HG03378 (cell line): Measurements from ENCODE around the gene XCR1.
"Not testable (repeated sequence)": the region's sequence is repeated elsewhere in the genome, so short reads cannot be mapped to it uniquely, and the experiment has no call there.

Experiments
- ATAC-seq: cut with Tn5 transposase; IDR thresholded peaks from one replicate; pipeline ENCODE4 v1.9.1; 2021; ENCODE audit warnings: mild to moderate bottlenecking, moderate library complexity; ENCODE audit not compliant: unreplicated experiment

XCR1 gene

DNA sequence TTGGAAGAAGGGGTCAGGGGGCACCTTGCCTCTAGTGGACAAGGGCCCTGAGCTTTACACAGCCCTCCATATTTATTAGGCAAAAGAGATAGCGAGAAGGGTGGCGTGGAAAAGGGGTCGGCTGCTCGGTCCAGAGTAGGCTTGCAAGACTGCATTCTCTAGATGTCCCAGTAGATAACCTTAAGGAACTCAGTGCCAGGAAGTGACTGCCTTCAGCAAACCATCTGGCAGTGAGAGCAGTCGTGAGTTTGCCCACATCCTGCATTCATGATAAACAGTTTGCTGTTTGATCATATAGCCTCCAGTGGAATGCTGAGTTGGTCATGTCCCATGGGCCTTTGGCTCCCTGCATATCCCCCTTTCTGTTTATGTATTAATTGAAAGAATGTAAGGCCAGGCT, 18.9 kb upstream of the XCR1 start:
- not testable (repeated sequence) for ATAC-seq

DNA sequence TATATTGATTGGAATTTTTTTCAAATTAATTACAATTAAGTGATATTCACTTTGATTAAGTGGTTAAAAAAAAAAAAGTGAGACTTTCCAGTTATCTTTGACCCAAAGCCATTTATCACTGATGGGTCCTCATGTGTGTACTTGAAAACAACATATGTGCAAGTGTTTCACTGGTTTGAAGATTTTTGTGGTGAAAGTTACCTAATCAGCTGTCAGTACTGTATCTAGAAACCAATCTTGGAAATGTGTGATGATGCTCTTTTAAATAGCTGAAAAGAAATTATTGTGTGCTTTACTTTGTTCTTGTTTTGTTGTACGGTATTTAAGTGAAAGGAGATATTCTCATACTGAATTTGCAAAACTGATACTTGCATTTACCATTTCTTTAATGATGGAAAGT, 11.6 kb upstream of the XCR1 start:
- ATAC-seq = no peak

DNA sequence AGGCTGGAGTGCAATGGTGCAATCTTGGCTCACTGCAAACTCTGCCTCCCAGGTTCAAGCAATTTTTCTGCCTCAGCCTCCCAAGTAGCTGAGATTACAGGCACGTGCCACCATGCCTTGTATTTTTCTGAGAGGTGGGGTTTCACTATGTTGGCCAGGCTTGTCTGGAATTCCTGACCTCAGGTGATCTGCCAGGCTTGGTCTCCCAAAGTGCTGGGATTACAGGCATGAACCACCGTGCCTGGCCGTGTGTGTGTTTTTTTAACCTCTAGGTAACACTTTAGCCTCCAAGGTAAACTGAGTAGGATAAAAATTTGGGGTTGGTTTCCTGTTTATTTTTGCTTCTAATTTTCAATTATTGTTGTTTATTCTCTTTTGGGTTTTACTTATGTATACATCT, 10.8 kb upstream of the XCR1 start:
- ATAC-seq = not testable (repeated sequence)

DNA sequence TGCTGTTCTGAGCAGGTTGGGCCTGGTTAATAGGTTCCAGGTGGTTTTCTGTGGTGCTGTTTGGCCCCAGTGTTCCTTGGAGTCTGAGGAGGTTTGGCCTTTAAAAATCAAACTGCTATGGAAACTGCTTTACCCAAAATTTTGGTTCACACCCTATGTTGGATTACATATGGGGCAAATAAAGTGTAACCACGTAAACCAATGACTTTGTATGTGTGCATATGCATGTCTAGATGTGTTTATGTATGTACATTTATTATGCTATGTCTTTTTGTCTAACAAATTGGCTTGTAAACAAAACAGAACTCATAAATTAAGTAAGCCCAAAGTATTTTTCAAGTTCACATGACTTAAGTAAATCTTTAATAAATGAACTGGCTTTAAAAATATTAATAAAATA, 8.9 kb upstream of the XCR1 start:
- ATAC-seq = no peak

DNA sequence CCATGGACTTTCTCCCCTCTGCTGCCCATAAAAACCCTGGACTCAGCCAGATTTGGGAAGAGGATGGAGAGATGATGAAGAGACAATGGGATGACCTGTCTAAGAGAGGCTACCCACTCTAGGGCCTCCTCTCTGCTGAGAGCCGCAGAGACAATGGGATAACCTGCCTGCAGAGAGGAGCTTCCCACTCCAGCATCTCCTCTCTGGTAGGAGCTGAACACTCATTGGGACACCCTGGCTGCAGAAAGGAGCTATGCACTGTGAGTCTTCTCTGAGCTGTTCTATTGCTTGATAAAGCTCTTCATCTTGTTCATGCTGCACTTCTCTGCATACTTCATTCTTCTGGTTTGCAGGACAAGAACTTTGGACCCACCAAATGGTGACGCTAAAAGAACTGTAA, 4.5 kb upstream of the XCR1 start:
- no peak for ATAC-seq

DNA sequence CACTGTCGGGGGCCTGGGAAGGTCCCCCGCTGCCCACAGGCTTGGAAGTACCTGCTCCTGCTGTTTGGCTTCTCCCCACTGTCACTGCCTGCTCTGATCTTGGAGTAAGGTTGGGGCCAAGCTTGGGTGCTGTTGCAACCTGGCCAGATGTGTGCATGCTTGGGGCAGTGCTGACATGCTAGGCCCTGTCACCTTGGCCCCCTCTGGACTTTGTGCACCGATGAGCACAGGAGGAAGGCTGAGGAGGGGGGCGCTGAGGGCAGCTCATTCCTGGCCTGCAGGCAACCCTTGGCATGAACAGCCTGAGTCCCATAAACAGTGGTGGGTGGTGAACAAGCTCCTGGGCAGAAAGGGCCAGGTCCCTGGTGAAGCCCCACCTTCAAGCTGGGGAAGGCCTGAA, 4.0 kb upstream of the XCR1 start:
- no peak for ATAC-seq

DNA sequence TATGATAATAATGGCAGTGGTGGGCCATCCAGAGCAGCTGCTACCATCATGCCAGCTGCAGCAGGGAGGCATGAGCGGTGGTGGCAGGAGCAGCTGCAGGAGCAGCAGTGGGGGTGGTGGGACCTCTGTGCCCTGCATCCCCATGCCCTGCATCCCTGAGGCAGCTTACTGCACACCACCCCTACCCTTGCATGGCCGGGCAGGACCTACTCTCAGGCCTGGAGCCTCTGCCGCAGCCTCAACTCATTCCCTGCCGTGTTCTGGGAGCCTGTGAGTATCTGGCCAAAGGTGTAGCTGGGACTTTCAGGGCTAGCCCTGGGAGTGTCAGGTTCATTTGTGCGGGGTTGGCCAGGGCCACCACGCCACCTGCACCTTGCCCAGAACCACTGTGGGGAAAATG, 3.3 kb upstream of the XCR1 start:
- ATAC-seq = no peak

DNA sequence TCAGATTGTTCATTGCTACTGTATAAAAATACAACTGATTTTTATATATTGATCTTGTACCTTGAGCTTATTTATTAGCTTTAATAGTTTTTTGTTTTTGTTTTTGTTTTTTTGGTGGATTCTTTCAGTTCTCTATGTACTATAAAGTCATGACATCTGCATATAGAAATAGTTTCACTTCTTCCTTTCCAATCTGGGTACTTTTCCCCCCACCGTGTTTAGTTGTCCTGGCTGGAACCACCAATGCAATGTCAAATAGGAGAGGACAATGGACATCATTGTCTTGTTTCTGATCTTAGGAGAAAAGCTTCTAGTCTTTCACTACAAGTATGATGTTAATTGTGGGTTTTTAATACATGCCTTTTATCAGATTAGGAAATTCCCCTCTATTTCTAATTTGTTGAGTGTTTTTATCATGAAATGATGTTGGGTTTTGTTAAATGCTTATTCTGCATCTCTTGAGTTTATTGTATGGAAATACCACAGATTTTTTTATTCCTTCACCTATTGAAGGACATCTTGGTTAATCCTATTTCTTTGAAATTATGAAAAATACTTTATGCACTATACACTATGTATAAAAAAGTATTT, 2.8 kb upstream of the XCR1 start:
- ATAC-seq = no peak

DNA sequence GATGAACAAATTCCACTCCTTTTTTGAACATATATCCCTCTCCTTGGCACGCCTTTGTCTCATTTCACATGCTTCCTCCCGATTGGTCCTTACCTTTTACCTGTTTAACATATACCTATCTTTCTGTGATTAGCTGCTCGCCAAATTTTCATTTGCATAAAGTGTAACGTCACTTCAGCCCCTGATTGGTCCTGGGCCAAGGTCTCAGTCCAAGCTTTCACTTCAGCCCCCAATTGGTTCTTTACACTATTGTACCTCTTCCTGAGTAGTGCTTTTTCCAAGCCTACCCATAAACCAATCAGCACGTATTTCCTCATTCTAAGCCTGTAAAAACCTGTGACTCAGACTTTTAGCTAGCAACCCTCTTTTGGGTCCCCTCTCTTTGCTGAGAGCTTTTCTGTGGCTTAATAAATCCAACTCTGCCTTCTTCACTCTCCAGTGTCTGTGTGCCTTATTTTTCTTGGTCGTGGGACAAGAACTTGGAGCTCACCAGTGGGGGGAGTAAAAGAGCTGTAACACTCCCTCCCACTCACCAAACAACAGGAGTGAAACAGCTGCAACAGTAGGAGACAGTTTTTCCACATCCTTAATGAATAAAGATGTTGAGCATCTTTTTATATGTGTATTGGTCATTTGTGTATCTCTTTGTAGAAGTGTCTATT, 584 bp upstream of the XCR1 start:
- ATAC-seq = no peak

DNA sequence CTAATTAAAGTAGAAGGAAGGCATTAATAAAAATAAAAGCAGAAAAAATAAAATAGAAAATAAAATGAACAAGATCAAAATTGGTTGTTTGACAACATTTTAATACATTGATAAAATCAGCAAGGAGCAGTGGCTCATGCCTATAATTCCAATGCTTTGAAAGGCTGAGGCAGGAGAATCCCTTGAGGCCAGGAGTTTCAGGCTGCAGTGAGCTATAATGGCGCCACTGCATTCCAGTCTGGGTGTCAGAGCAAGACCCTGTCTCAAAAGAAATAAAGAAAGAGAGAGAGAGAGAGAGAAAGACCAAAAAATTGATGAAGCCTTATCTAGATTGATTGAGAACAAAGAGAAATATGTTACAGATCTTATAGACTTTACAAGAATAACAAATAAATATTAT, 2.1 kb downstream of the XCR1 start:
- no peak for ATAC-seq

DNA sequence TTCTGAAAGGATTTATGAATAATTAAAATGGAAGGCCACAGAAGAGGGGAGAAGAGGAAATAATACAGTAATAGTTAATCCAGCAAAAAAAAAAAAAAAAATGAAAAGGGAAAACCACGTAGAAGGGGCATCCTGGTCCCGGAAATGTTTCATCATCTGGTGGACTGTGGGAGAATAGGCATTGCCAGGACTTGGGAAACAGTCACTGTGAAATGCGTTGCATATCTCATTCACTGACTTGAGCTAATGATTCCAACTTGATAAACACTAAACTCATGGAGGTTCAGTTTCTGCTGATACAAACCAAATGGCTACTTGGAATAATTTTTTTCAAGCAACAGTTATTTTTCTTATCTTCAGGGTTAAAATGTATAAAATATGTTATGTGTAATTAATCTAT, 3.2 kb downstream of the XCR1 start:
- no peak for ATAC-seq

DNA sequence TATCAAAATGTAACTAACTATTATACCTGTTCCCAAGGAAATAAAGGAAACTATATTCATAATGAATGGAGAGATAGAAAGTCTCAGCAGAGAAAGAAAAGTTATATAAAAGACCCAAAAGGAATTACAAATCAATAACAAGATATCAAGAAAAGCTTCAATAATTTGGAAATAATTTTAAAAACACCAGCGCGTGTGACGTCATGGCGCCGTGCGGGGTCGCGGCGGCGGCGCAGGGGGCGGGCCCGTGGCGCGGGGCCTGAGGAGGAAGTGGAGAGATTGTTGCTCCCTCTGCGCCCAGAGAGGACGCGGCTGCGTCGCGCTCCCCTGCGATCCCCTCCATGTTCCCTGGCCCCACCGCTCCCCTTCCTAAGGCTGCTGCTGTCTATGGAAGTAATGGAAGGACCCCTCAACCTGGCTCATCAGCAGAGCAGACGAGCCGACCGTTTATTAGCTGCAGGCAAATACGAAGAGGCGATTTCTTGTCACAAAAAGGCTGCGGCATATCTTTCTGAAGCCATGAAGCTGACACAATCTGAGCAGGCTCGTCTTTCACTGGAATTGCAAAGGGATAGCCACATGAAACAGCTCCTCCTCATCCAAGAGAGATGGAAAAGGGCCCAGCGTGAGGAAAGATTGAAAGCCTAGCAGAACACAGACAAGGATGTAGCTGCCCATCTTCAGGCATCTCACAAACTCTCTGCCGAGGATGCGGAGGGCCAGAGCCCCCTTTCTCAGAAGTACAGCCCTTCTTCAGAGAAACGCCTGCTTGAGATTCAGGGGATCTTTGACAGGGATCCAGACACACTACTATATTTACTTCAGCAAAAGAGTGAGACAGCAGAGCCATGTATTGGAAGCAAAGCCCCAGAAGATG, 4.1 kb downstream of the XCR1 start:
- no peak for ATAC-seq

DNA sequence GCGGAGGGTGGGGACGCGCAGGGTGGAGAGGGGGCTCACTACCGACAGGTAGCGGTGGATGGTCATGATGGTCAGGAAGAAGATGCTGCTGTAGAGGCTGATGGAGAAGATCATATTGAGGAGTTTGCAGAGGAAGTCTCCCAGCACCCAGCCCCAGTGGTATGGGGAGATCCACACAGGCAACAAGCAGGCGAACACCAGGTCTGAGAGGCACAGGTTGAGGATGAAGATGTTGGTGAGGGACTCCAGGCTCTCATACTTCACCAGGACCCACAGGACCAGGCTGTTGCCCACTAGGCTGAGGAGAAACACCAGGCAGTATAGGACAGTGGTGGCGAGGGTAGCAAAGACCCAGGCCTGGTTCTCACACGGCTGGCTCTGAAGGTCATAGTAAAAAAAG, 5.8 kb downstream of the XCR1 start:
- no peak for ATAC-seq

DNA sequence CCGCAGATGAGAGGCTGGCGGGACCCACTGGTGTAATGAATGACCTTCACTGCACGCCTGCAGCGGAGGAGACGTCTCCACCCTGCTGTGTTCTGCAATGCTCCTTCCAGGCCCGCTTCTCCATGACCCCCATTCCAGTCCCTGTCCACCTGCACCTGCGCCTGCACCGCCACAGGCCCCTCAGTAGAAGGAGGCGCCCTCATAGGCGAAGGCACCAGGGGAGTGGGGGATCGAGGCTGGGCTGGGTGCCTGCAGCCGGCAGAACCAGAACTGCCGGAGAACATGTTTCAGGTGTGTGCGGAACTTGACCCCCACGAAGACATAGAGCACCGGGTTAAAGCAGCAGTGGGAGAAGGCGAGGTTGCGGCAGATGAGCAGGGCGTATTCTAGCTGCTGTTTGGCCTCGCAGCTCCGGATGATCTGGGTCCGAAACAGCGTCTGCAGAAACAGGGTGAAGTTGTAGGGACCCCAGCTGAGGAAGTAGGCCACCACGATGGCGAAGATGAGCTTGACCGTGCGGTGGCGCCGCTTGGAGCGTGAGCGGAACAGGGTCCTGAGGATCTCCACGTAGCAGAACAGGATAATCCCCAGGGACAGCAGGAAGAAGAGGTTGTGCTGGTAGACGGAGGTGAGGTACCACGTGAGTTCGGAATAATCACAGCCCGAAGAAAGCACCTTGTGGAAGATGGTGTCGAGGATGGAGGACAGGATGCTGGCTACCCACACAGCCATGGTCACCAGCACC, 6.3 kb downstream of the XCR1 start:
- ATAC-seq = no peak

DNA sequence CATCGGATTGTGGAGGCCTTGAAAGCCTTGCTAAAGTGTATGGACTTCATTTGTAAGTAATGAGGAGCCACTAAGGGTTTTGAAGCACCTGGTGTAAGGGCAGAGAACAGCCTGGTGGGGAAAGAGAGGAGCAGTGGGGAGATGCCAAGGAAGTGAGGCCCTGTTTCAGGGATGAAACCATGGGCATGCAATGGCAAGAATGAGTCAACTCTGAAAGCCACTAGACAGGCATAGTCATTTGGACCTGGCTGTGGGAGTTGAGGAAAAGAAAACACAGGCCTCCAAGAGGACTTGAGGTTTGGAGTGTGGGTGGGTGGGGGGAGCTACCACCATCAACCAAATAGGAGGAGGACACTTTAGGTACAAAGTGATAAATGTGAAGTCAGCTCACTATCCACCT, 7.6 kb downstream of the XCR1 start:
- no peak for ATAC-seq

DNA sequence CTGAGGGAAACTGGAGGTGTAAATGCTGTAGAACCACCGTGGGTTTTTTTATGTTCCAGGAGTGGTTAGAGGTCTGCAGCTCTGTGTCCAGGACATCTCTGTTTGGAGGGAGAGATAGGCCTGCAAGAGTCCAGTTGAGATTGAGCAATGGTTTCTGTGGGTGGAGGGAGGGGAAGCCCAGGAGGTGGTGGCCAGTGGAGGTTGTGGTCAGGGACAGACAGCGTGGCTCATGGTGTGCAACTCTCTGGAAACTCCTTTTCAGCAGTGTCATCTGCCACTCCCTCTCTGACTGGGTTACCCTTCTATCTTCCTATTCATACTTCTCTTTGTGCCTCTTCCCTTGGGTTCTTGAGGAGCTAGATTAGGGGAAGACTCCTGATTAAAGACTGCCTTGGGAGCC, 9.6 kb downstream of the XCR1 start:
- no peak for ATAC-seq

DNA sequence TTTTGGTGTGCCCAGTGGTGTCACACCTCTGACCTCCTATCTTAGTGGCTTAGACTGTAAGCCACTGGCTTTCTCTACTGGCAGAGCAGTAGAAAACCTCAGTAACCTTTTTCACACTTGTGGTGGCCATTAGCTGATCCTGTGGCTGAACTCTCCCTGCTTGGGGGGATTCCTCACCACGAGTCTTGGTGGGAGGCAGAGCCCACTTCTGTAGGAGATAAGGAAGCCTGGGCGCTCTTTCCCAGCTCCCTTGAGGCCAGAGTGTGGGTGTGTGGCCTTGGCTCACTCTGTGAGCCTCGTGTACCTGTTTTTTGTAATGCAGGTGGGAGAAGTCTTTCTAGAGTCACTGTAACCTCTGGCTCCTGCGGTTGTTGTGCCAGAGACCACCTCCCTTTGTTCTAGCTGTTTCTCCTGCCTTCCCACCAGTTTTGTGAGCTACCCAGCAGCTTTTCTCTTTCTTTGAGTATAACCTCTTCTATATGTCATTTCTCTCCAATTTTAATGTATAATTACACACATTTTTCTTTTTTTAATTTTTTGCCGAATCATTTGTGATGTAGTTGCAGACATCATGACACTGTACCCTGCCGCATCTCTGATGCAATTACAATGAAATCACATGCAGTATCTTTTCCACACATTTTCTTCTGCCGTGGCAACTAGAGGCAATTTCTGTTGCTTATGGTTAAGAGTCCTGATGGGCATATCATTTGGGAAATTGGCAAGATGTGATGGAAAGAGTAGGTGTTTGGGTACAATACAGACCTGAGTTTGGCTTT, 13.8 kb downstream of the XCR1 start:
- no peak for ATAC-seq

DNA sequence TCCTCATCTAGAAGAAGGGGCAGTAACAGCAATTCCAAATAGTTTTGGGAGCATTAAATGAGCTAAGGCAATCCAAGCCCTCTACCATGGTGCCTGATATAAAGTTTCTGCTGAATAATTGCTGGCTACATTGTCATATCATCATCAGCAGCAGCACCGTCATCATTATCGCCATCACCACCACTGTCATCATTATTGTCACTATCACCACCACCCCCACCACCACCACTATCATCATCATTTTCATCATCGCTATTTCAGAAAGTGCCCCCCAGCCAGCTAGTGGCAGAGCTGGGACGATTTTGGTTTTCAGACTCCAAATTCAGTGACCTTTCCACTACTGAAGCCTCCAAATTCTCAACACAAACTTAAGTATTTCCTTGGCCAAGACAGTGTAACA, 15.0 kb downstream of the XCR1 start:
- ATAC-seq = no peak

DNA sequence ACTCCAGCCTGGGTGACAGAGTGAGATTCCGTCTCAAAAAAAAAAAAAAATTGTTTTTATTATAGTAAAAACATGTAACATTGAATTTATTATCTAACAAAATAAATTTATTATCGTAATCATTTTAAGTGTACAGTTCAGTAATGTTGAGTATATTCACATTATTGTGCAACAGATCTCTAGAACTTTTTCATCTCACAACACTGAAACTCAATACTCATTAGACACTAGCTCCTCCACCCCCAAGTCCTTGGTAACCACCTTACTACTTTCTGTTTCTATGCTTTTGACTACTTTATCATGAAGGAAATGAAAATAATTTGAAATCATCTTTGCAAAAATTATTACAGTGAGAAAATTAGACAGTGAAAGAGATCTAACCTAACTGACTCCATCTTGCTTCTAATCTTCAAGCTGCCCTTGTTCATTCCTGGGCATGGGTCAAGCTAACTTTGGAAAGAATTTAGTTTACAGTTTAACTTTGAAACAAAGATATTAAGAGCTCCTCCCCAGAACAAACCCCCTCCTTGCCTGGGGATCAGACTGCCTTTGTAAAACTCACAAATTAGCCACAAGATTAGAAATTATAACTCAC, 16.7 kb downstream of the XCR1 start:
- no peak for ATAC-seq

DNA sequence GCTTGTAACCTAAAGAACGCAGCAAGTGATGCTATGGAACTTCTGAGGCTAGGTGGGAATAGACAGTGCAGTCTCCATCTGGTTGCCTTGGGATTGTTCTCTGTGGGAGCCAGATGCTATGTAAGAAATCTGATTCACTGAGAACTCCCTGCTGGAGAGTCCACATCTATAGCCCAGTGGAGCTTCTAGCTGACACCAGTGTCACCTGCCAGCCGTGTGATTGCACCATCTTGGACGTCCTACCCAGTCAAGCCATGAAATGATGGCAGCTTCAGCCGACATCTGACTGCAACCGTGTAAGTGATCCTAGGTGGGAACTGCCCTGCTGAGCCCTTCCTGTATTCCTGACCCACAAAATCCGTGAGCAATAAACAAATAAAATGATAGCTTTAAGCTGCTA, 19.2 kb downstream of the XCR1 start:
- no peak for ATAC-seq
